Transverse colon (tissue), 4 donors: ENCODE results near the gene DIP2A.

Source experiments
- EP300 ChIP-seq: sonication (generic); formaldehyde crosslinking; IDR thresholded peaks from one replicate; pipeline ENCODE4 v1.6.1; 2017; ENCODE audit warnings: antibody characterized with exemption, low read depth
- POLR2A ChIP-seq: fragments of 450-650 bp; IDR thresholded peaks from one replicate; pipeline ENCODE4 v1.6.1; 2016; ENCODE audit warnings: antibody characterized with exemption, mild to moderate bottlenecking, moderate library complexity
- POLR2AphosphoS5 ChIP-seq, 3 donors: sonication (generic); formaldehyde crosslinking; IDR thresholded peaks; one replicate each; pipeline ENCODE4 v1.6.1; 2016; ENCODE audit warnings: antibody characterized with exemption in 3 of 3
- TF ChIP-seq, protein P1 (sequence below), 5 experiments: fragments of 200-600 bp in 3 of 5; fragments of 450-650 bp in 2 of 5; sonication (generic) in 3 of 5; IDR thresholded peaks; 1 replicate in 2 of 5; 2 replicates in 3 of 5; pipeline ENCODE4 v1.5.1; 2016 to 2017; ENCODE audit warnings: antibody characterized with exemption in 5 of 5, inconsistent platforms in 3 of 5, mild to moderate bottlenecking in 2 of 5, moderate library complexity in 1 of 5

DNA sequence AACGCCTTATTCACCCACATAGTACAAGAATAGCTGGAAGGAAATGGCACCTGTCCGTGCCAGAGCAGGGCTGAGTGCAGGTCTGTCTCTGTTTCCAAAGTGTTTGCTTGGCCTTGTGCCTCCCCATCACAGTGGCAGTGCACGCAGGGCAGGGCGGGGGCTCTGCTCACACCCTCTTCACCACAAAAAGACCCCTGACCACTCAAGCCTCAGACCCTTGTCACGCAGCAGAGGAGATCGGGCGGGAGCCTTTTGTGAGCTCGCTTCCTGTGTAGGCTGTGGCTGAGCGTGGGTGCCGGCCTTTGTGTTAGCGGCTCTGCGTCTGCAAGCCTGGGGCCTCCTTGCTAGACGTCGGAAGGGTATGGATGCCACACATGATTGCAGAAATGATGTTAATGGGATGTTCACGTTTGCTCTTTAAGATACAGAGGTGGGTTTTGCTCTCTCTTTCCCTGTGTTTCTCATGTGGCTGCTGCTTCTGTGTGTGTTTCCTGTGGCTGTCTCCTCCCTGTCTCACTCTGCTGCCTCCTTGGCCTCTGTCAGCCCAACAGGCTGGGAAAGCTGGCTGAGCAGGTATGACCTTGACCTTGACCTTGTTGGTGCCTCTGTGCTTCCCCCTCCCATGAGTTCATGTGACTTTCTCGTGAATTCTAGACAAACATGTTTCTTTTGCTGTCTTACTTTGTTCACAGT, 100.7 kb downstream of the DIP2A start:
- TF ChIP-seq, protein P1, sequence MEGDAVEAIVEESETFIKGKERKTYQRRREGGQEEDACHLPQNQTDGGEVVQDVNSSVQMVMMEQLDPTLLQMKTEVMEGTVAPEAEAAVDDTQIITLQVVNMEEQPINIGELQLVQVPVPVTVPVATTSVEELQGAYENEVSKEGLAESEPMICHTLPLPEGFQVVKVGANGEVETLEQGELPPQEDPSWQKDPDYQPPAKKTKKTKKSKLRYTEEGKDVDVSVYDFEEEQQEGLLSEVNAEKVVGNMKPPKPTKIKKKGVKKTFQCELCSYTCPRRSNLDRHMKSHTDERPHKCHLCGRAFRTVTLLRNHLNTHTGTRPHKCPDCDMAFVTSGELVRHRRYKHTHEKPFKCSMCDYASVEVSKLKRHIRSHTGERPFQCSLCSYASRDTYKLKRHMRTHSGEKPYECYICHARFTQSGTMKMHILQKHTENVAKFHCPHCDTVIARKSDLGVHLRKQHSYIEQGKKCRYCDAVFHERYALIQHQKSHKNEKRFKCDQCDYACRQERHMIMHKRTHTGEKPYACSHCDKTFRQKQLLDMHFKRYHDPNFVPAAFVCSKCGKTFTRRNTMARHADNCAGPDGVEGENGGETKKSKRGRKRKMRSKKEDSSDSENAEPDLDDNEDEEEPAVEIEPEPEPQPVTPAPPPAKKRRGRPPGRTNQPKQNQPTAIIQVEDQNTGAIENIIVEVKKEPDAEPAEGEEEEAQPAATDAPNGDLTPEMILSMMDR (IDR thresholded peaks at IDR 0.05), result no peak
- no peak for TF ChIP-seq POLR2AphosphoS5 (IDR thresholded peaks at IDR 0.05)
- no peak for TF ChIP-seq POLR2A
- TF ChIP-seq EP300, result no peak
